VCaP (cell line): Measurements from ENCODE around the gene ANO2.

Experiments used
- H3K27ac ChIP-seq: fragments of 450-650 bp; 2 replicates; pipeline ENCODE4 v1.5.1; 2017
- CTCF ChIP-seq: fragments of 450-650 bp; conservative IDR thresholded peaks from 2 replicates; pipeline ENCODE4 v1.5.1; 2017; ENCODE audit warnings: mild to moderate bottlenecking, moderate library complexity

Gene ANO2

GRCh38 chr12:5612556-5613410 is 332.3 kb downstream of the ANO2 start:
- no peak for TF ChIP-seq CTCF
- H3K27ac ChIP-seq = no peak overlapping the region

GRCh38 chr12:5611162-5611561 is 333.9 kb downstream of the ANO2 start:
- no peak for TF ChIP-seq CTCF
- no peak overlapping the region for H3K27ac ChIP-seq

GRCh38 chr12:5599378-5599777 is 345.7 kb downstream of the ANO2 start:
- TF ChIP-seq CTCF = no peak

GRCh38 chr12:5593998-5594397 is 351.1 kb downstream of the ANO2 start:
- no peak overlapping the region for H3K27ac ChIP-seq
- TF ChIP-seq CTCF = no peak

More at GRCh38 chr12:5599378-5599777, 345.7 kb downstream of the ANO2 start:
- no peak overlapping the region for H3K27ac ChIP-seq

- TF ChIP-seq CTCF = no peak
- H3K27ac ChIP-seq = no peak overlapping the region
These were observed 352.0 kb downstream of the ANO2 start for GRCh38 chr12:5593086-5593485.

- no peak for TF ChIP-seq CTCF
These were observed 352.7 kb downstream of the ANO2 start for GRCh38 chr12:5592310-5592709.

GRCh38 chr12:5590316-5590715 is 354.7 kb downstream of the ANO2 start:
- H3K27ac ChIP-seq = no peak overlapping the region
- TF ChIP-seq CTCF = no peak

More at GRCh38 chr12:5592310-5592709, 352.7 kb downstream of the ANO2 start:
- H3K27ac ChIP-seq = no peak overlapping the region
